ENCODE data around the gene RPL18. TPM values are rescaled to one million over a fixed set of nuclear protein-coding genes. Genes with fewer than 3 reads are reported as not detected.

The RPL18 gene
- total and polyA plus RNA-seq, 4 donors, result 276 to 830 (median 586) TPM

GRCh38 chr19:48609571-48610108 is 9.3 kb downstream of the RPL18 start:
- Histone ChIP-seq H3K9me3 (ENCODE audit: control insufficient read depth in 4 of 4, low read length in 3 of 4) (no peaks in the 10 kb centered on the region), H3K4me3 (ENCODE audit: low read depth in 1 of 3, low read length in 3 of 3) (no peak overlapping the region), H3K36me3 (ENCODE audit: control insufficient read depth in 4 of 4, insufficient read depth in 3 of 4, low read depth in 1 of 4, low read length in 3 of 4) (peaks cover 0 to under 1% (median 0%) of the 10 kb centered on the region in 4 donors), H3K27me3 (ENCODE audit: control insufficient read depth in 4 of 4, insufficient read depth in 4 of 4, low read length in 3 of 4) (no peaks in the 10 kb centered on the region), H3K27ac (ENCODE audit: low read depth in 1 of 2, low read length in 2 of 2) (no peak overlapping the region), H3K4me1 (ENCODE audit: control insufficient read depth in 4 of 4, insufficient read depth in 4 of 4, low read length in 3 of 4) (peaks cover 0 to 8% (median 4%) of the 10 kb centered on the region in 4 donors), H3K9ac (ENCODE audit: low read depth in 1 of 2, low read length in 2 of 2) (no peak overlapping the region)
- no peak for DNase-seq (ENCODE audit: low spot score)
- no peak for TF ChIP-seq RAD21 (IDR thresholded peaks at IDR 0.05)
- no peak for TF ChIP-seq GABPA (IDR thresholded peaks at IDR 0.05 in 1 of 2, conservative IDR thresholded peaks at IDR 0.05 in 1 of 2)
- no peak for TF ChIP-seq MAX (IDR thresholded peaks at IDR 0.05)
- TF ChIP-seq FOXA2 (IDR thresholded peaks at IDR 0.05), result no peak
- TF ChIP-seq ZBTB33 (IDR thresholded peaks at IDR 0.05), result no peak
- TF ChIP-seq REST (IDR thresholded peaks at IDR 0.05), result no peak
- TF ChIP-seq HNF4A (conservative IDR thresholded peaks at IDR 0.05), result no peak
- no peak for TF ChIP-seq NR2F2 (IDR thresholded peaks at IDR 0.05)
- no peak for TF ChIP-seq TAF1 (conservative IDR thresholded peaks at IDR 0.05)
- TF ChIP-seq JUND (IDR thresholded peaks at IDR 0.05), result no peak
- TF ChIP-seq YY1 (IDR thresholded peaks at IDR 0.05), result no peak
- TF ChIP-seq RXRA (IDR thresholded peaks at IDR 0.05), result no peak
- TF ChIP-seq ATF3 (IDR thresholded peaks at IDR 0.05), result no peak
- no peak for TF ChIP-seq CTCF (IDR thresholded peaks at IDR 0.05; ENCODE audit: low read depth, low read length, missing input control)
- TF ChIP-seq FOXA1 (IDR thresholded peaks at IDR 0.05), result no peak
- WGBS, result 96% methylated on average over 20 of the region's 20 CpGs

- H3K27ac ChIP-seq (ENCODE audit: low read depth in 1 of 2, low read length in 2 of 2), result no peak overlapping the region
- H3K9ac ChIP-seq (ENCODE audit: low read depth in 1 of 2, low read length in 2 of 2), result no peak overlapping the region
- WGBS, result 47% methylated on average over 9 of the region's 9 CpGs
- DNase-seq (ENCODE audit: low spot score), result no peak
- H3K27me3 ChIP-seq (ENCODE audit: control insufficient read depth in 4 of 4, insufficient read depth in 4 of 4, low read length in 3 of 4), result no peaks in the 10 kb centered on the region
- H3K36me3 ChIP-seq (ENCODE audit: control insufficient read depth in 4 of 4, insufficient read depth in 3 of 4, low read depth in 1 of 4, low read length in 3 of 4), result no peaks in the 10 kb centered on the region
- TF ChIP-seq RAD21 (IDR thresholded peaks at IDR 0.05), result peak; percentile 51 to 54
- TF ChIP-seq TAF1 (conservative IDR thresholded peaks at IDR 0.05), result no peak
- TF ChIP-seq CTCF (IDR thresholded peaks at IDR 0.05; ENCODE audit: low read depth, low read length, missing input control), result peak; percentile 32
- H3K4me1 ChIP-seq (ENCODE audit: control insufficient read depth in 4 of 4, insufficient read depth in 4 of 4, low read length in 3 of 4), result peaks cover 0 to 5% (median under 1%) of the 10 kb centered on the region in 4 donors
- H3K4me3 ChIP-seq (ENCODE audit: low read depth in 1 of 3, low read length in 3 of 3), result no peak overlapping the region
- H3K9me3 ChIP-seq (ENCODE audit: control insufficient read depth in 4 of 4, low read length in 3 of 4), result no peaks in the 10 kb centered on the region
These were observed 10.1 kb downstream of the RPL18 start for GRCh38 chr19:48608798-48609263.
